ENCODE results near the gene MTTP.
"Not testable (repeated sequence)": the region's sequence is repeated elsewhere in the genome, so short reads cannot be mapped to it uniquely, and the experiment has no call there.

MTTP gene

GRCh38 chr4:99574530-99575324, at the start of gene MTTP:
Gene MTTP (plus strand): TSS chr4:99574824. CDS start chr4:99574910, 86 bp downstream.
- H3K27ac ChIP-seq = no peak within 1 kb of the TSS
- TF ChIP-seq ZFX (IDR thresholded peaks at IDR 0.05) (no peak), CTCF (conservative IDR thresholded peaks at IDR 0.05) (no peak)

- H3K27ac ChIP-seq = no peak overlapping the region
- TF ChIP-seq ZFX (IDR thresholded peaks at IDR 0.05) (no peak), CTCF (conservative IDR thresholded peaks at IDR 0.05) (no peak)
Observed at GRCh38 chr4:99529228-99529627, 45.4 kb upstream of the MTTP start.

- no peak for TF ChIP-seq CTCF (conservative IDR thresholded peaks at IDR 0.05)
- TF ChIP-seq ZFX (IDR thresholded peaks at IDR 0.05) = no peak
- H3K27ac ChIP-seq = no peak overlapping the region
Observed at GRCh38 chr4:99529956-99530355, 44.7 kb upstream of the MTTP start.

GRCh38 chr4:99534699-99535098, 39.9 kb upstream of the MTTP start:
- H3K27ac ChIP-seq = not testable (repeated sequence)

- no peak for TF ChIP-seq CTCF (conservative IDR thresholded peaks at IDR 0.05)
- no peak for TF ChIP-seq ZFX (IDR thresholded peaks at IDR 0.05)
Observed at GRCh38 chr4:99536271-99536670, 38.4 kb upstream of the MTTP start.

GRCh38 chr4:99536848-99537247, 37.8 kb upstream of the MTTP start:
- TF ChIP-seq CTCF (conservative IDR thresholded peaks at IDR 0.05) = no peak
- no peak for TF ChIP-seq ZFX (IDR thresholded peaks at IDR 0.05)
- no peak overlapping the region for H3K27ac ChIP-seq

More at GRCh38 chr4:99536271-99536670, 38.4 kb upstream of the MTTP start:
- no peak overlapping the region for H3K27ac ChIP-seq

GRCh38 chr4:99537674-99538073, 37.0 kb upstream of the MTTP start:
- TF ChIP-seq ZFX (IDR thresholded peaks at IDR 0.05) (no peak), CTCF (conservative IDR thresholded peaks at IDR 0.05) (no peak)
- no peak overlapping the region for H3K27ac ChIP-seq
